ENCODE measurements around the gene SH3GL2.

GRCh38 chr9:17706347-17706746 is 127.5 kb downstream of the SH3GL2 start:
- TF ChIP-seq CTCF (conservative IDR thresholded peaks at IDR 0.05) (no peak), ZFX (IDR thresholded peaks at IDR 0.05) (no peak)

Measured in C4-2B (cell line).